HG03469 (cell line): ENCODE measurements around the gene CHST7.

Experiments
- ATAC-seq: cut with Tn5 transposase; IDR thresholded peaks from one replicate; pipeline ENCODE4 v1.9.1; 2021; ENCODE audit warnings: mild to moderate bottlenecking, moderate library complexity, moderate number of reproducible peaks; ENCODE audit not compliant: unreplicated experiment

Gene CHST7

GRCh38 chrX:46573892-46574773 is 568 bp downstream of the CHST7 start:
- no peak for ATAC-seq

- no peak for ATAC-seq
These were observed 1.3 kb downstream of the CHST7 start for GRCh38 chrX:46574774-46575381.

- ATAC-seq, result no peak
These were observed 2.0 kb downstream of the CHST7 start for GRCh38 chrX:46575586-46575985.

- no peak for ATAC-seq
These were observed 2.4 kb downstream of the CHST7 start for GRCh38 chrX:46575991-46576392.

- ATAC-seq, result no peak
These were observed 2.9 kb downstream of the CHST7 start for GRCh38 chrX:46576458-46576857.

GRCh38 chrX:46577221-46578005 is 3.8 kb downstream of the CHST7 start:
- ATAC-seq, result no peak

- ATAC-seq, result no peak
These were observed 5.7 kb downstream of the CHST7 start for GRCh38 chrX:46579250-46579649.

GRCh38 chrX:46580613-46581012 is 7.0 kb downstream of the CHST7 start:
- no peak for ATAC-seq

- no peak for ATAC-seq
These were observed 8.8 kb downstream of the CHST7 start for GRCh38 chrX:46582325-46582724.

- ATAC-seq, result no peak
These were observed 9.4 kb downstream of the CHST7 start for GRCh38 chrX:46582966-46583365.

- ATAC-seq, result no peak
These were observed 11.2 kb downstream of the CHST7 start for GRCh38 chrX:46584736-46585135.

GRCh38 chrX:46587158-46587557 is 13.6 kb downstream of the CHST7 start:
- ATAC-seq, result no peak

GRCh38 chrX:46587753-46588171 is 14.2 kb downstream of the CHST7 start:
- no peak for ATAC-seq

GRCh38 chrX:46588263-46588662 is 14.7 kb downstream of the CHST7 start:
- ATAC-seq, result no peak

- ATAC-seq, result no peak
These were observed 16.6 kb downstream of the CHST7 start for GRCh38 chrX:46589977-46590723.

GRCh38 chrX:46595084-46595483 is 21.5 kb downstream of the CHST7 start:
- no peak for ATAC-seq

GRCh38 chrX:46597208-46597607 is 23.6 kb downstream of the CHST7 start:
- ATAC-seq, result no peak

- ATAC-seq, result no peak
These were observed 24.2 kb downstream of the CHST7 start for GRCh38 chrX:46597771-46598170.

GRCh38 chrX:46599051-46599560 is 25.5 kb downstream of the CHST7 start:
- no peak for ATAC-seq

GRCh38 chrX:46601283-46601682 is 27.7 kb downstream of the CHST7 start:
- ATAC-seq, result no peak
